GM21619 (cell line): Measurements from ENCODE around the gene ZFR2.
"Not testable (repeated sequence)": the region's sequence is repeated elsewhere in the genome, so short reads cannot be mapped to it uniquely, and the experiment has no call there.

Experiments used
- ATAC-seq: cut with Tn5 transposase; IDR thresholded peaks from one replicate; pipeline ENCODE4 v1.9.1; 2021; ENCODE audit not compliant: unreplicated experiment

Gene ZFR2

DNA sequence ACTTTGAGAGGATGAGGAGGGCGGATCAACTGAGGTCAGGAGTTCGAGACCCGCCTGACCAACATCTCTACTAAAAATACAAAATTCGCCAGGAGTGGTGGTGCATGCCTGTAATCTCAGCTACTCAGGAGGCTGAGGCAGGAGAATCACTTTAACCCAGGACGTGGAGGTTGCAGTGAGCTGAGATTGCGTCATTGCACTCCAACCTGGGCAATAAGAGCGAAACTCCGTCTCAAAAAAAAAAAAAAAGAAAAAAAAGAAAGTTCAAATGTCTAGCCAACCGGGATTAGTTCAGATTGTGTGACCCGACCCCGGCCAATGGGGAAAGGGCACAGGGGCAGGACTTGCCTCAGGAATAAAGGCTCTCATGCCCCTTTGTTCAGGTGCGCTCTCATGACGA, 5.9 kb upstream of the ZFR2 start:
- not testable (repeated sequence) for ATAC-seq

DNA sequence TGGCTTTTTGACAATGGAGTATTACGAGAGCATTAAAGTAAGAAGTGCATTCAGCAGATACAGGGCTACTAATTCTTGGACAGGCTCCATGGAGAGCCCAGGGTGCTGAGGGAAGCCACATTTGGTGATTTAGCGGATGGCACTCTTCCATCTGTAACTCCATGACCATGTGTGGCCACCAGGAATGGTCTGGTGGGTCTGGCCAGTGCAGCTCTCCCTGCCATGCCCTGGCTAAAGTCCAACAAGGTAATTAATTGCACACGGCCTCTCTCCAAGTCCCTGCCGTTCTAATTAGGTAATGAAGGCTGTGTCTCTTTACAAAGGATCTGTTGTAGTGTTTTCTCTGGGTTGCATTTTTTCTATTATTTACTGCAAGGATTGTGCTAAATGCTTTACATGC, 4.3 kb upstream of the ZFR2 start:
- no peak for ATAC-seq

DNA sequence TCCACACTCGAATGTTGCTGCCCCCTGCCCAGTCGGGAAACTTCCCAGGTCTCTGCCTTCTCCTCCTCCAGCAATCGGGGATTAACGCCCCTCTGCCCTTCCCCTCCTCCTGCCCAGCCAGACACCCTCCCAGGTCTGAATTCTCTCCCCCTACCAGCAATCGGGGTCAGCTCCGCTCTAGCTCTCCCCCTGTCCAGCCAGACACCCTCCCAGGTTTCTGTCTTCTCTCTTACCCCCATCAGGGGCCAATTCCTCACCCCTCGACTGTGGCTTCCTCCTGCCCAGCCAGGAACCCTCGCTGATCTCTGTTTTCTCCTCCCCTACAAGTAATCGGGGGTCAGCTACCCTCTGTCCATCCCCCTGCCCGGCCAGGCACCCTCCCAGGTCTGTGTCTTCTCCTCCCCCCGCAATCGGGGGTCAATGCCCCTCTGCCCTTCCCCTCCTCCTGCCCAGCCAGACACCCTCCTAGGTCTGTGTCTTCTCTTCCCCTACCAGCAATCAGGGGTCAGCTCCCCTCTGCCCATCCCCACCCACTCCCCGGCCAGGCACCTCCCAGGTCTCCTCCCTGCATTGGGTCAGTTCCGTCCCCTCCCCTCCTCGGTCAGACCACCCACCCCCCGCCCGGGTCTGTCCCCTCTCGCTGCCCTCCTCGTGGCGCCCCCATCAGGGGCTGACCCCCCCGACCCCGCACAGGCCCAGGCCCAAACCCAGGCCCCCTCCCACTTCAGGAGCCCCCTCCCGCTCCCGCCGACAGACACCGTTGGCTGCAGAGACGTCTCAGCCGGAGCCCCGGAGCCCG, 668 bp downstream of the ZFR2 start:
- ATAC-seq = no peak

DNA sequence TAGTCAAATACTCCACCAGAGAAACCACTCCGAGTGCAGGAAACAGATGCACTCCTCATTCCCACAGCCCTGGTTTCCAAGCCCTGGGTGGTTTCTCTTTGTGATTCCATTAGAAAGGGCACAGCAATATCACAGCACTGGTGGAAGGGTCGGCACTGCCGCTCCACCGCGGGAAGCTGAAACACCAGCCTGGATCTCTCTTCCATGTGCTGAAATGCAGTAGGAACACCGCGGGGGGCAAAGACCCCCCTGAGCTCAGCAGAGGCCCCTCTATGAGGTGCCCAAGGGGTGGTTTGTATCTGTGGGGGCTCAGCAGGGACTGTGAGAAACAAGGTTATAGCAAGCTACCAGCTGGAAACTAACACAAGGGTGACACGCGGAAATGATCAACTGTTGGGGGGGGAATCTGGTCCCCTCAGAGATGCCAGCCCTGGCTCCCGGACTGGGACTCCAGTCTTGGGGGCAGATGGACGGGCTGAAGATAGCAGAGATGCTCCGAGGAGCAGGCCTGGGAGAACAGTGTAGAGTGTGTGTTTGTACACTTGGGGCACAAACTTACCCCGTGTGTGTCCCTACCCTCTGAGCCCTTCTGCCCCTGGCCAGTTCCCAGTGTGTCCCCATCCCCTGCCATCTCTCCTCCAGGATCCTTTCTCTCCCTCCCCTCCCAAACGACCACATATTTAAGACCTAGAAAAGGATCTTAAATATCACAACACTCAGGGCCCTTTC, 1.8 kb downstream of the ZFR2 start:
- no peak for ATAC-seq

DNA sequence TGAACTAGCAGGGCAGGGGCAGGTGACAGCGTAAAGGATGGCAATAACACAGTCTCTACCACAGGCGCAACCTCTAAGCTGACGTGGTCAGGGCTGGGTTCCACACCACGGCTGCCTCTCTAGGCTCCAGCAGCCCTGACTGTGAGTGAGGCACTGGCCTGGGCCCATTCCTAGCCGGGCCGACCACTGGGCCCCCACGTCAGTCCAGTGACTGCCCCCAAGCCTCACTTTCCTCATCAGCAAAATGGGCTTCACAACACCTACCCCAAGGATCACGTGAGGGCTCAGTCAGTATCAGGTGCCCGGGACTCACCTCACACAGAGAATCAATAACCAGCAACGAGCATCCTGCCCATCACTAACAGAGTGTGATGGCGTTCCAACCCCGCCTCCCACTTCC, 5.2 kb downstream of the ZFR2 start:
- no peak for ATAC-seq

DNA sequence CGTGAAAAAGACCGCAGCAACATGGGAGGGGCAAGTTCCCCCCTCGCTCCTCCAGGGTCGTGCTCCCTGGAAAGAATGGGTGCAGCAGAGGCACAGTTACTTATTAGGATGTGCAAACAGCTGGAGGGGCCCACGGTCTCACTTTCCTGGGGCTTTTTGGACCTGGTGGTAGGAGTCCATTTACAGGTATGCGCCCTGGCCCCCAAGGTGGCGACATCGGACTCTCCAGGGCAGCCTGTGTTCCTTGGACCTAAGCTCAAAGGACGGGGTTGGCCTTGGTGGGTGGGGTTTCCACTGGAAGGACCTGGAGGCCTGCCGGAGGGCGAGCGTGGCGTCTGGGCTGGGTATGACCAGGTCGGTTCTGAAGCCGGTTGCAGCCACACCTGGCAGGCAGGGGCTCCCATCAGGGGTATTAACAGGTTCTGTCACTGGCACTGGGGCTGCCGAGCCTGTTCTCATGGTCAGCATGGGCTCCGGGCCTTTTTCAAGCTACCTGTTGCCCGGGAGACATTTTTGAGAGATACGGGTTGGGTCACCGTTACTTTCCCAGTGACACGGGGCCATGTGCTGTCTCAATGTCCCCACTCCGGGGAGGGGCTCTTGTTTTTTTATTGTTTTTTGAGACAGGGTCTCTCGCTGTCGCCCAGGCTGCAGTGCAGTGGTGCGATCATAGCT, 5.9 kb downstream of the ZFR2 start:
- no peak for ATAC-seq

DNA sequence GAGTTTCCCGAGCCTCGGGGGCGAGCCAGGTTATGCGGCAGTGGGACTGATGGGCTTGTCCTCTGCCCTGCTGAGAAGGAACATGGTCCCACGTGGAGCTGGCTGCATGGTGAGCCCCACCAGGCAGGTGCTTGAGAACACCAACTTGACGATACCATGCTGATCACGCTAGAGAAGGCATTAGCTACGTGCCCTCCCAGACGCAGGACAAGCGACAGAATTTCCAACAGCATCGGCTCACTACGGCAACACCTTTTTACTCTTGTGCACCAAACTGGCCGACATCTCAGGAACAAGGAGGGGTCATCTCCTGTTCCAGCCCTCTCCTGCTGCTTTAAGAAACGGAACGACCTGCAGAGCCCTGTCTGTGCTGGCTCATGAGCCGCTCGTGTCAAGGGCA, 8.3 kb downstream of the ZFR2 start:
- no peak for ATAC-seq

DNA sequence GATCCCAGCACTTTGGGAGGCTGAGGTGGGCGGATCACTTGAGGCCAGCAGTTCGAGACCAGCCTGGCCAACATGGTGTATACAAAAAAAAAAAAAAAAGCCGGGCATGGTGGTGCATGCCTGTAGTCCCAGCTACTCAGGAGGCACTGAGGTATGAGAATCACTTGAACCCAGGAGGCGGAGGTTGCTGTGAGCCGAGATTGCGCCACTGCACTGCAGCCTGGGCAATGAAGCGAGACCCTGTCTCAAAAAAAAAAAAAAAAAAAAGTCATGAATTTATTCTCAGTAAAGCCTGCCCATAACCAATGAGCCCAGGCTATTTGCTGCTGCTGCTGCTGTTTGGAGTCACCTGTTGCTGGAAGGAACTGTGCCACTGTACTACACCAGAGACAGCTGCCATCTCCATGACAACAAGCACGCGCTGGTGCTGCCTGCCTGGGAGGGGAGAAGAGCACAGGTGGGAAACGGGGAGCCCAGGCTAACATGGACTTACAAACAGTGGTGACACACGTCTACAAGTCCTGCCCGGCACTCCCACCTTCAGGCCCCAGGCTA, 11.3 kb downstream of the ZFR2 start:
- no peak for ATAC-seq

DNA sequence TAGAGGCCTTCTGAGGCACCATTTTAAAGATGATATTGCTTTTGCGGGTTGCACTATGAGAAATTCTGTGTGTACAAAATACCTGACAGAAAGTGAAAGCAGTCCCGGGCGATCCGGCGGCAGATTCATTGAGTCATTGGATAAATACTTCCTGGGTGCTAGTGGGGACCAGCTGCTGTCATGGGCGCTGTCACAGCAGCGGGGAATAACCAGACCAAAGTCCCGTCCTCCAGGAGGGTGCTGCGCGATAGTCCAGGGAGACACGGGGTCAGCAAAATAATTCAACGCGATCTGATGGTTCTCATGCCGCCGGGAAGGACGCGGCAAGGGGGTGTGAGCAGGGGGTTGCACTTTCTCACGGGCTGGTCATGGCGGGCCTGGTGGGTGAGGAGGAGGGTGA, 13.5 kb downstream of the ZFR2 start:
- no peak for ATAC-seq

DNA sequence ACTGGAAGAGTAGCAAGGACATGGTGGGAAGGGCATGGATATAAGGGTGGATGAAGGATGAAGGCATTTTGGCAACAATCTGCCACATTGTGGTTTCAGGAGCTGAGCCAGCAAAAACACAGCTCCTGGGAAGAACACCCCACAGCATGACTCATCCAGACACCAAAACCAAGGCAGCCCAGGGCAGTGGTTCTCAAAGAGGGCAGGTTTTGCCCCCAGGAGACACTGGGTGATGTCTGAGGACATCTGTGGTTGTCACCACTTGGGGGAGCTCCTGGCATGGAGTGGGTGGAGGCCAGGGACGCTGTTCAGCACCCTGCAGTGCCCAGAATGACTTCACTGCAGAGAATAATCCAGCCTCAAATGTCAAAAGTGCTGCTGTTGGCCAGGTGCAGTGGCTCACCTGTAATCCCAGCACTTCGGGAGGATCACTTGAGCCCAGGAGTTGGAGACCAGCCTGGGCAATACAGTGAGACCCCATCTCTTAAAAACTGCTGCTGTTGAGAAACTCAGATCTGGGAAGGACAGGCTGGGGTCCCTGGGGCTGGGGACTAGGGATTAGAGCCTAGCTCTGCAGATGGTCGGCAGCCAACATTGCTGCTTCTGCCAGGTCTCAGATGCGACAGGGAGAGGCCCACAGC, 16.1 kb downstream of the ZFR2 start:
- ATAC-seq = no peak

DNA sequence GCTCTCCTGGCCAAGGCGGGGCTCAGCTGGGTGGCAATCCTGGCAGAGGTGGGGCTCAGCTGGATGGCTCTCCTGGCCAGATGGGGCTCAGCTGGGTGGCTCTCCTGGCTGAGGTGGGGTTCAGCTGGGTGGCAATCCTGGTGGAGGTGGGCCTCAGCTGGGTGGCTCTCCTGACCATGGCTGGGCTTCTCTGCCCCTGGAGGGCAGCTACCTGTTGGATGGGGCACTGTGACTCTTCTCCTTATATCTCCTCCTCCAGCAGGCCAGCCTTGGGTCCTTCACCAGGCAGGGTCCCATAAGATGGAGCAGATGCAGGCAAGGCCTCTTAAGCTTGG, 16.7 kb downstream of the ZFR2 start:
- ATAC-seq = no peak

DNA sequence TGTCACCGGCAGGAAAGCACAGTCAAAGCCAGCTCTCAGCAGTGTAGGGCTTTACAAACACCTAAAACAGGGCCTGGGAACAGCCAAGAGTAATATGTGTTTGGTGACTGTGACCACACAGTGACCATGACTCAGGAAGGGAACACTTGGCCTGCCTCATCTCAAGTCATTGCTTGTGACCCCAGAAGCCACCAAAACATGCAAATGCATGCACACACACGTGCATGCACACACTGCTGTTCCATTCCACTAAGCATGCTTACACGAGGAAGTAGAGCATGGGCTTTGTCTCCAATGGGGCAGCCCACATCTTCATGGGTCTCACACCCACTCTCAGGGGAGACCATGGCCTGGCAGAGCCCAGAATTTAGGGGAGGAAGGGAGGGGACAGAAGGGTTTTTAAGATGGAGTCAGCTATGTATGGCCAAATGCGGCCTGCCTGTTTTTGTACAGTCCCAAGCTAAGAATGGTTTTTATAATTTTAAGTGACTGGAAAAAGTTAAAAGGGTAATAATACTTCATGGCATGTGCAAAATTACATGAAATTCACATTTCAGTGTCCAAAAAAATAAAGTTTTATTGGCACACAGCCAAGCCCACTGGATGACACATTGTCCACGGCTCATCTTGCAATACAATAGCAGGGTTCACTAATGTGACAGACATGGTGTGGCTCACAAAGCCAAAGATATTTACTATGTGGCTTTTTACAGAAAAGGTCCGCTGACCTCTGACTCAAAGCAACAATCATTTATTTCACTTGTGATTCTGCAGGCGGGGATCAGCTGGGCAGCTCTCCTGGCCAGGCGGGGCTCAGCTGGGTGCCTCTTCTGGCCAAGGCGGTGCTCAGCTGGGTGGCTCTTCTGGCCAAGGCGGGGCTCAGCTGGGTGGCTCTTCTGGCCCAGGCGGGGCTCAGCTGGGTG, 17.3 kb downstream of the ZFR2 start:
- no peak for ATAC-seq

DNA sequence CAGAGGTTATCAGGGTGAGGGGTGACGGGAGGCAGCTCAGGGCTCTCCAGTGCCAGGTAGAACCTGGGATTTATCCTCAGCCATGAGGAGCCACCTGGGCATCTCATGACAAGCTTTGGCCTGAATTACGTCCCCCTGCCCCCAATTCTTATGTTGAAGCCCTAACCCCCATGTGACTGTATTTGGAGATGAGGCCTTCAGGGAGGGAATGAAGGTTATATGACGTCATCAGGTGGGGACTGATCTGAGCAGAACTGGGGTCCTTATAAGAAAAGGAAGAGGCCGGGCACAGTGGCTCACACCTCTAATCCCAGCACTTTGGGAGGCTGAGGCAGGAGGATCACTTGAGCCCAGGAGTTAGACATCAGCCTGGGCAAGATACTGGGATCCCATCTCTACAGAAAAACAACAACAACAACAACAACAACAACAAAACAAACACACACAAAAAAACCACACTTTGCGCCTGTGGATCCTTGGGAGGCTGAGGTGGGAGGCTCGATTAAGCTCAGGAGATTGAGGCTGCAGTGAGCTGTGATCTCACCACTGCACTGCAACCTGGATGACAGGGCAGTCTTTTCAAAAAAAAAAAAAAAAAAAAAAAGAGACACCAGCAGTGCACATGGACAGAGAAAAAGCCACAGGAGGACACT, 18.4 kb downstream of the ZFR2 start:
- no peak for ATAC-seq

DNA sequence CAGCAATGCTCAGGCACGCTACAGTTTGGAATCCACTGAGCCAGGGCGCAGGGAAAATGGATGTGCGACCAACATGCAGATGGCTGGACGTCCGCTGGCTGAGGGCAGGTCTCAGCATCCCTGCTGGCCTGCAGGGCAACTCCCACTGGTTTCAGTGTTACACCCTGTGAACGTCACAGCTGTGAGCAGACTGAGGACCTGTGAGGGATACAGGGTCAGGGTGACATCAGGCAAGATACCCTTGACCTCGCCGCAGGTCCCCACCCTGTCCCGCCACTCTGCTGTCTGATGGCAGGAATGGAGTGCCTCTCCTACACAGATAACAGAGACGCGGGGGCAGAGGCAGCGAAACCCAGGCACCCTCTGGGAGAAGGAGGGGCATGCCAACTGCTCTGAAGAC, 19.1 kb downstream of the ZFR2 start:
- no peak for ATAC-seq

DNA sequence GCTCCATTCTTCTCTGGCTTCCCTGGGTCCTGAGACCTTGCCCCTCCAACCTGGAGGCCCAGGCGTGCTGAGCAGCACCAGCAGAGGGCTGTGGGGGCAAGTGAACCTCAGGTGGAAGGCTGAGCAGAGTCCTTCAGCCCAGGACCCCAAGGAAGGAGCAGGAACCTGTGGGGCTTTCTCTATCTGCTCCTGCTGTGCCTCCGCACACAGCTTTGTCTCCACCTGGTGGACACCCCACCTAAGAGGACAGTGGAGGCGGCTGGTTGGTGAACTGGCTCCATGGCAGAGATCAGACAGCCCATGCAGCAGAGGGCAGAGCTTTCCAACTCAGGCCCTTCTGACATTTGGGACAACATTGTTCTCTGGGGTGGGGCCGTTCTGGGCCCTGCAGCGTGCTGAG, 19.7 kb downstream of the ZFR2 start:
- ATAC-seq = no peak

DNA sequence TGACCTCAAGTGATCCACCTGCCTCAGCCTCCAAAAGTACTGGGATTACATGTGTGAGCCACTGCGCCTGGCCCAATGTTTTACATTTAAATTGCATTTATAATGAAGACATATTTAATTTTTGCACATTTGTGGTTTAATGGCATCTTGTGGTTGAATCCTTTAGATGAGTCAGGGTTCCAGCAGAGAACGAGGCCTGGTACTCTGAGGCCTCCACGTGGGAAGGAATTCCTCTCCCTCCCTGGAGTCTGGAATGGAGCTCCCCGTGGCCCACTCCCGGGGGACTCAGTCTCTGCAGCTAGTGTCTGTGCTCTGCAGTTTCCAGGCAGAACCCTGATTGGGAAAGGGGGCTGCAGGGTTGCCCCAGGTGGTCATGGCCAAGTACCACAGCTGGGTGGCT, 24.2 kb downstream of the ZFR2 start:
- ATAC-seq = no peak

DNA sequence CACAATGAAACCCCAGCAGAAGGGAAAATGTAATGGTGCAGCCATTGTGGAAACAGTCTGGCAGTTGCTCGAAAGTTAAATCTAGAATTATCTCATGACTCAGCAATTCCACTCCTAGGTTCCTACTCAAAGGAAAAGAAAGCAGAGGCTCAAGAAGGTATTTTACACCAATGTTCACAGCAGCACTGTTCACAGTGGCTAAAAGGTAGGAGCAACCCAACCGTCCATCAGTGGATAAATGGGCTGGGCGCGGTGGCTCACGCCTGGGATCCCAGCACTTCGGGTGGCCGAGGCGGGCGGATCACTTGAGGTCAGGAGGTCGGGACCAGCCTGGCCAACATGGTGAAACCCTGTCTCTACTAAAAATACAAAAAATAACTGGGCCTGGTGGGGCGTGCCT, 25.9 kb downstream of the ZFR2 start:
- ATAC-seq = no peak

DNA sequence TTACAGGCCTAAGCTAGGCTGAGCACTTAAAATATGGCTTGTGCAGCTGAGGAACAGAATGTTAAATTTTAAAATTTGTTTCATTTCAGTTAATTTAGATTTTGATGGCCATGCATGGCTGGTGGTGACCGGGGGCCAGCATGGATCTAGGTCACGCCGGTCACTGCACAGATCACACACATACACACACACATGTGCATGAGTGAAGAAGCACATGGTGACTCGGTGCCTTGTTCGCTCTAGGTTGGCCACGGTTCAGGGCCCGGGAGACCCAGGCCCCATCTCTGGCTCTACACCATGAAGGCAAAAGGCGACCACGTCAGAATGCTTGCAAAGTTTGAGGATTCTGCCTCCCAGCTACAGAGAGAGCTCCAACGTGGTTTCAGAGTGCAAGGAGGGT, 28.0 kb downstream of the ZFR2 start:
- ATAC-seq = no peak

DNA sequence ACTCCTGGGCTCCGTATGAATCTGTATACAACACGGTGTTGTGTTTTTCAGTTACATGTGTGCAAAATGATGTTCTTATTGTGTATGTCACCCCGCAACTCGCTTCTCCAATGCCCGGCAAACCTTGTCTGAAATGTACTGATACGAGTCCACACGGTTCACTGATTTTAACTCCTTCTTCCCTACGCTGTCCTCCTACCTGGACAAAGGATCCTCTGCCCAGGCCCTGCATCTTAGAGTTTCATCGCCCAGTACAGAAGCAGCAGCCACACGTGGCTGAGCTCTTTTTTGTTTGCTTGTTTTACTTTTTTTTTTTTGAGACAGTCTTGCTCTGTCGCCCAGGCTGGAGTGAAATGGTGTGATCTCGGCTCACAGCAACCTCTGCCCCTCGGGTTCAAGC, 28.9 kb downstream of the ZFR2 start:
- no peak for ATAC-seq

DNA sequence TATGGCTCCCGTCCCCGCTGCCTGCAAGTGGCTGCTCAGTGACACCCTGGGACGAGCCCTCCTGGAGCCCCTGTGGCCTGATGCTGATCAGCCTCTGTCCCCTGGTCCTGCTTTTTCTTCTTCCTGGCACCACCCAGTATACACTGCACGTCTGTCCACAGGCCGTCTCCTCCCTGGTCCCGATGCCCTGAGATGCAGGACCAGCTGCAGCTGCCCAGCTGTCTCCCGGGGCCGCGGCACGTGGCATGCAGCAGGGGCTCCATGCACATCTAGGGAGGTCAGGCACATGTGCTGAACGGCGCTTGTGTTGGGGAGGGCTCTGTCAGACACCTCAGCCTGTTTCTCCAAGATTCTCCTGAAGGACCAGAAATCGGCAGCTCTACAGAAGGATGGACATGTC, 30.2 kb downstream of the ZFR2 start:
- no peak for ATAC-seq
